ENCODE data around the gene CACTIN.

The CACTIN gene

DNA sequence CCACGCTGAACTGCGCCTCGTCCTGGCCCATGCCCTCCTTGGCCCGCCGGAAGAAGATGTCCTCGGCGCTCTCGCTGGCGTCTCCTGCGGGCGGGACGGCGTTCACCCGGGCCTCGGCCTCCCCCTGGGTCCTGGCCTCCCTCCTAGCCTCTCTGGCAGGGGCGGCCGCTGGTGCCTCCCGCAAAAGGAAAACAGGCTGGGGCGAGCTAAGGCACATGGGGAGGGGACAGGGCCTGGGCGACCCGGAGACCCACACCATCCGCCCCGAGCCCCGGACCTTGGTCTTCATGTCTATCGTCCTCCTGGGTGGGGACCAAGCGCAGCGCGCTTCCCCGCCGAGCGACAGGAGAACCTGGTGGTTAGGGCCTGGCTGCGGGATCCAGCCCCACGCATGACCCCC, 14.3 kb downstream of the CACTIN start:
- no peak for DNase-seq (ENCODE audit: low read depth)
- TF ChIP-seq, protein P1, sequence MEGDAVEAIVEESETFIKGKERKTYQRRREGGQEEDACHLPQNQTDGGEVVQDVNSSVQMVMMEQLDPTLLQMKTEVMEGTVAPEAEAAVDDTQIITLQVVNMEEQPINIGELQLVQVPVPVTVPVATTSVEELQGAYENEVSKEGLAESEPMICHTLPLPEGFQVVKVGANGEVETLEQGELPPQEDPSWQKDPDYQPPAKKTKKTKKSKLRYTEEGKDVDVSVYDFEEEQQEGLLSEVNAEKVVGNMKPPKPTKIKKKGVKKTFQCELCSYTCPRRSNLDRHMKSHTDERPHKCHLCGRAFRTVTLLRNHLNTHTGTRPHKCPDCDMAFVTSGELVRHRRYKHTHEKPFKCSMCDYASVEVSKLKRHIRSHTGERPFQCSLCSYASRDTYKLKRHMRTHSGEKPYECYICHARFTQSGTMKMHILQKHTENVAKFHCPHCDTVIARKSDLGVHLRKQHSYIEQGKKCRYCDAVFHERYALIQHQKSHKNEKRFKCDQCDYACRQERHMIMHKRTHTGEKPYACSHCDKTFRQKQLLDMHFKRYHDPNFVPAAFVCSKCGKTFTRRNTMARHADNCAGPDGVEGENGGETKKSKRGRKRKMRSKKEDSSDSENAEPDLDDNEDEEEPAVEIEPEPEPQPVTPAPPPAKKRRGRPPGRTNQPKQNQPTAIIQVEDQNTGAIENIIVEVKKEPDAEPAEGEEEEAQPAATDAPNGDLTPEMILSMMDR (IDR thresholded peaks at IDR 0.05; ENCODE audit: low read depth, low read length, missing control alignments): no peak

DNA sequence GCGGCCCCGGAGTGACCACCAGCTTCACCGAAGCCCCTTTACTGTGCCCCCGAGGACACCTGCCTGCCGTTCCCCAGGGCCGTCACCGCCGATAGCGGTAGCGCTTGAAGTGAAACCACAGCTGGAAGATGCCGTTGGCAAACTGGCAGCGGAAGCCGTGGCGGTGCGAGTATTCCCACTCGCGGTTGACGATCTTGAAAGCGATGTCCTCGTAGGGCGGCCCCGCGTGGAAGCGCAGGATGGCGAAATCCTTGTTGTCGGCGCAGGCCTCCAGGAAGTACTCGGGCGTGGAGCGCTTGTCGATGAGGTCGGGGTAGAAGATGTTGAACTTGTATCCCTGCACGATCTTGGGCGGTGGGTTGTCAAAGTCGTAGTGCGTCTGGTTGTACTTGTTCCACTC, 14.7 kb downstream of the CACTIN start:
- no peak overlapping the region for H3K4me3 ChIP-seq (ENCODE audit: low read depth, low read length)
- DNase-seq (ENCODE audit: low read depth): no peak
- TF ChIP-seq, protein P1 (IDR thresholded peaks at IDR 0.05; ENCODE audit: low read depth, low read length, missing control alignments): no peak

More for the DNA sequence above, 14.3 kb downstream of the CACTIN start:
- H3K4me3 ChIP-seq (ENCODE audit: low read depth, low read length): no peak overlapping the region

DNA sequence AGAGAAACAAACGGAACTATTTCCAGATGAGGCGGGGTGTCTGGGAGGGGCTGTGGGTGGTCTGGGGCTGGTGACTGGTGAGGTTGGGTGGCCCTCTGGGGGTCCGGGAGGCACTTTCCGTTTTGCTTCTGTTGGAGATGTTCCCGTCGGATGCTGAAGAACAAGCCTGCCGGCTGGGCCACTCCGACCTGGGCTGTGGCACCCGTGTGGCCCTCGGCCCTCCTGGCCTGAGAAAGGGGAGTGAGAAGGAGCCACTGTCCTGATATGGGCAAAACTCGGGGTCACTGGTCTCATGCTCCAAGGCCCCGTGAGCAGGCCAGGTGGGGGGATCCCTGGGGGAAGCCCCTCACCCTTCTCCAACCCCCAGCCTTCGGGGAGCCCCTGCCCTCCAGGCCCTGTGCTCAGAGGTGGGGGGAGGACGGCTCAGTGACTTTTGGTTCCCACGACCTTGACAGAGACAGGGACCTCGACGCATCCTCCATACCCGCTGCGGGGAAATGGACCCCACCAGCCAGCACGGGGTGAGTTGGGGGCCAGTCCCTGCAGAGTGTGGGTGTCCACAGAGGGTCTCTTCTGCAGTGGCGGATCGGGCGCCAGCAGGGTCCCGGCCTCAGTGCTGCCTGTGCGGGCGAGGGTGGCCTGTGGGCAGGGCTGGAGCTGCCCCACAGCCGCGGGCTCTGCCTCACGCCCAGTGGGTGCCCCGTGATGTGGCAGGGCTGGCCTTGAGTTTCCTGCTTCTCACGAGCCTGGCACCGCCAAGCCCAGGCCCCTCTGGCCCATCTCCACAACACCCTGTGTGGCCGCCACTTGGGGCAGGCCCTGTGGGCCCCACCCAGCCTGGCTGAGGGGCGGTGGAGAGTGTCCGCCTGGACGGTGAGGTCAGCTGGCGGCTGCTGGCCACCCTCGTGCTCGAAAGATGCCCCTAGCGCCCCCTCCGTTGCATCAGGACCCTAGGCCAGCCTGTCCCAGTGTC, 15.6 kb downstream of the CACTIN start:
- no peak for DNase-seq (ENCODE audit: low read depth)
- TF ChIP-seq, protein P1 (IDR thresholded peaks at IDR 0.05; ENCODE audit: low read depth, low read length, missing control alignments): no peak
- H3K4me3 ChIP-seq (ENCODE audit: low read depth, low read length): no peak overlapping the region

DNA sequence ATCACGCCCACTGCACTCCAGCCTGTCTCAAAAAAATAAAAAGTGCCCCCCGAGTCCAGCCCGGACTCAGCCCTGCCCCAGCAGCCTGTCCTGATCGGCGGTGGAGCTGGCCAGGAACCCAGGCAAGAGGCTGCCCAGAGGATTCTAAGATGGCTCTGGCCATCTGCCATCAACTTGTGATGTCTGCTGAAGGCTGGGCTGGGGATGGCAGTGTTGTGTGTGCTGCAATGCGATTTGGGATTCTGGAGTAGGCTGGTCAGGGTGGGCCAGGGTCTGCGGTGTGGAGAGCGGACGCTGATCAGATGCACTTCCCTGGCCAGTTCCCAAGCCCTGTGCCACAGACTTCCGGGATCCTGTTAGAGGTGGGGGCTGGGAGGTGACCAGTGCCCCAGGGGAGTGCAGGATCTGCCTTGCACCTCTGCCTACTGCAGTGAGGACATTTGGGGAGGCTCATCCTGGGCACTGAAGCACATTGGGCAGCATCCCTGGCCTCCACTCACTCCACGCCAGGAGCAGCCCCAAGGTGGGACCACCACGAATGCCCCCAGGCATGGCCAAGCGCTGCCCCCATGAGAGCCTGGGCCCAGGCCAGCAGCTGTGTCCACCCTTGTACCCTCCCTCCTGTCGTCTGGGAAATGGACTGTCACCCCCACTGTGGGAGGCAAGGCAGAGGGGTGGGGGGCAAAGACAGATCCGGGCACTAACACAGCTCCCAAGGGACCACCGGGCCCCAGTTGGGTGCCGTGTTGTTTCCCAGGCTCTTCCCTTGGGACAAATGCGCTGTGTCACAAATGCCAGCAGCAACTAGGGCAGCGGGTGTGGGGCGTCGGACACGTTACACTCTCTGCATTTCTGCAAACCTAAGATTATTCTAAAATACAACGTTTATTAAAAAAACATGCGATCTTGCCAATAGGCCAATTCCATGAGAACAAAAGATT, 16.5 kb downstream of the CACTIN start:
- TF ChIP-seq, protein P1 (IDR thresholded peaks at IDR 0.05; ENCODE audit: low read depth, low read length, missing control alignments): no peak
- DNase-seq (ENCODE audit: low read depth): no peak
- H3K4me3 ChIP-seq (ENCODE audit: low read depth, low read length): no peak overlapping the region

DNA sequence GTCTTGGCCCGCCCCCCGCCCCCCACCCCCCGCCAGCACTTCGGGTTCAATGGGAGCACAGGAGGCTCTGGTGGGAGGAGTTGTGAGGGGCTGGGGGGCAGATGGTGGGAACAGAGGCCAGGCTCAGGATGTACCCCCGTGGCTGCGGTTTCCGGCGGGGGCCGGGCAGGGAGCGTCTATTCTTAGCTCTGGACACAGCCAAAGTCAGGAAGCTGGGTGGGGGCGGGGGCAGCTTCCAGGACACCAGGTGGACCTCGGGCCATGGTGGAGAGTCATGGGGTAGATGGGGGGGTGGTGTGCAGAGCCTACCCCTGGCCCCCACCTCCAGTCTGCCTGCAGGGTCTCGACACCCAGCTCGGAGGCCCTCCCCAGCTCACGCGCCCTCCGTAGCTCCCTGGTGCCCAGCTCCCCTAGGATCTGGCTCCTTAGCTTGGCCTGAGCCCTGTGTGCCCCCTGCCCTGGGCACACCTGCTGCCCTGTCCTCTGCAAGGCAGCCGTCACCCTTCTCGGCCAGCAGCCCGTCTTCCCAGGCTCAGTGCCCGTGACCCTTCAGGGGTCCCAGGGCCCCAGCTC, 17.8 kb downstream of the CACTIN start:
- H3K4me3 ChIP-seq (ENCODE audit: low read depth, low read length): no peak overlapping the region
- TF ChIP-seq, protein P1 (IDR thresholded peaks at IDR 0.05; ENCODE audit: low read depth, low read length, missing control alignments): no peak
- no peak for DNase-seq (ENCODE audit: low read depth)

DNA sequence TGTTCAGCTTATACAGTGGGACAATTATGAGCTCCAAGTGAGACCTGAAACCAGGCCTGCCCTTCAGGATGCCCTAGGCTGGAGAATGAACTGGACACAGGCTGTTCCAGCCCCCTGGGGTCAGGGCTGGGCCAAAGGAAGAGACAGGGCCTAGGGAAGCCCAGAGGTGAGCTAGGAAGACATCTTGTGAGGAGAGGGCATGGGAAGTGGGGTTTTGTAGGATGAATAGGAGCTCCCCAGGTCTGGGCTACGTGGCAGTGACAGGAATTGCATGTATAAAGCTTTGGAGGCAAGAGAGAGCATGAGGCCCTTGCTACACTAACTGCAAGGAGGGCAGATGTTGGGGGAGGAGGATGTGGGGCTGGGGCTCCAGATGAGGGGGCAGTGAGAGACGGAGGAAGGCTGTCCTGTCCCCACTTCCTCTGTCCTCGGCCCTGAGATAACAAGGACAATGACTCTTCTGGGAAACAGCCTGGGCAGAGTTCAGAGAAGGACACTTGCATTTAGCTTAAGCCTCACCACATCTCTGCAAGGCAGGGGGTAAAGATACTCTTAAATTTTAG, 18.4 kb downstream of the CACTIN start:
- no peak overlapping the region for H3K4me3 ChIP-seq (ENCODE audit: low read depth, low read length)
- TF ChIP-seq, protein P1 (IDR thresholded peaks at IDR 0.05; ENCODE audit: low read depth, low read length, missing control alignments): no peak
- DNase-seq (ENCODE audit: low read depth): no peak
